GM23338 (cell line): ENCODE measurements around the gene NR1H3. TPM values are rescaled to one million over a fixed set of nuclear protein-coding genes. Genes with fewer than 3 reads are reported as not detected.

Experiments
- ATAC-seq: fragments of 200-7000 bp; cut with Tn5 transposase; 3 replicates; pipeline ENCODE4 v1.9.1; 2020
- DNase-seq: peaks from one replicate; pipeline ENCODE4 v3.0.0-alpha.2; 2015; ENCODE audit warnings: low spot score
- H2AFZ ChIP-seq: fragments of 200-600 bp; sonication (generic); 2 replicates; pipeline ENCODE4 v1.8.0; 2016; ENCODE audit warnings: antibody characterized with exemption, mild to moderate bottlenecking, moderate library complexity
- H3F3A ChIP-seq: fragments of 200-600 bp; sonication (generic); replicated peaks from 2 replicates; pipeline ENCODE4 v1.8.0; 2017; ENCODE audit warnings: antibody characterized with exemption, mixed run types, low read depth
- H3K27ac ChIP-seq: fragments of 200-600 bp; sonication (generic); 2 replicates; pipeline ENCODE4 v1.6.1; 2016; ENCODE audit warnings: low read depth
- H3K27me3 ChIP-seq: fragments of 200-600 bp; sonication (generic); 2 replicates; pipeline ENCODE4 v1.8.0; 2016; ENCODE audit warnings: mild to moderate bottlenecking, mixed run types, moderate library complexity; ENCODE audit not compliant: insufficient read depth
- H3K36me3 ChIP-seq: fragments of 200-600 bp; sonication (generic); 2 replicates; pipeline ENCODE4 v1.8.0; 2016; ENCODE audit warnings: mild to moderate bottlenecking; ENCODE audit not compliant: insufficient read depth
- H3K4me1 ChIP-seq: fragments of 200-600 bp; sonication (generic); 2 replicates; pipeline ENCODE4 v1.8.0; 2016; ENCODE audit warnings: mild to moderate bottlenecking, moderate library complexity; ENCODE audit not compliant: insufficient read depth
- H3K4me2 ChIP-seq: fragments of 200-600 bp; sonication (generic); 2 replicates; pipeline ENCODE4 v1.7.1; 2017; ENCODE audit warnings: mixed run types
- H3K4me3 ChIP-seq: fragments of 200-600 bp; sonication (generic); 2 replicates; pipeline ENCODE4 v1.6.1; 2016; ENCODE audit warnings: mixed run types
- H3K79me2 ChIP-seq: fragments of 200-600 bp; sonication (generic); replicated peaks from 2 replicates; pipeline ENCODE4 v1.8.0; 2017; ENCODE audit warnings: mild to moderate bottlenecking; ENCODE audit not compliant: insufficient read depth
- H3K9me2 ChIP-seq: fragments of 200-600 bp; sonication (generic); 2 replicates; pipeline ENCODE4 v1.8.0; 2017; ENCODE audit not compliant: insufficient read depth
- H4K20me1 ChIP-seq: fragments of 200-600 bp; sonication (generic); replicated peaks from 2 replicates; pipeline ENCODE4 v1.8.0; 2017; ENCODE audit warnings: mild to moderate bottlenecking; ENCODE audit not compliant: insufficient read depth
- H3K27ac Mint-ChIP-seq: 2 replicates; pipeline ENCODE4 v1.8.0; 2020; ENCODE audit warnings: inconsistent platforms, mild to moderate bottlenecking, moderate library complexity, mixed read lengths
- H3K27me3 Mint-ChIP-seq: 3 replicates; pipeline ENCODE4 v1.8.0; 2022; ENCODE audit warnings: low read depth, mild to moderate bottlenecking, moderate library complexity, mixed read lengths, inconsistent platforms; ENCODE audit not compliant: insufficient read depth, poor library complexity
- H3K36me3 Mint-ChIP-seq: 3 replicates; pipeline ENCODE4 v1.8.0; 2021; ENCODE audit warnings: low read depth, mild to moderate bottlenecking, inconsistent platforms, moderate library complexity, mixed read lengths
- H3K4me1 Mint-ChIP-seq: 3 replicates; pipeline ENCODE4 v1.8.0; 2020; ENCODE audit warnings: mild to moderate bottlenecking, inconsistent platforms, mixed read lengths
- H3K4me3 Mint-ChIP-seq: 3 replicates; pipeline ENCODE4 v1.8.0; 2021; ENCODE audit warnings: moderate library complexity, mild to moderate bottlenecking, inconsistent platforms, mixed read lengths
- H3K9me3 Mint-ChIP-seq: 3 replicates; pipeline ENCODE4 v1.8.0; 2020; ENCODE audit warnings: moderate library complexity, mild to moderate bottlenecking, inconsistent platforms, mixed read lengths
- CREB1 ChIP-seq: fragments of 250-450 bp; sonication (Bioruptor Pico); IDR thresholded peaks from 2 replicates; pipeline ENCODE4 v1.5.0; 2020; ENCODE audit warnings: low read depth, mild to moderate bottlenecking, moderate library complexity
- CTCF ChIP-seq, 2 experiments: fragments of 200-600 bp in 1 of 2; sonication (generic) in 1 of 2; conservative IDR thresholded peaks; 2 replicates each; pipeline versions ENCODE4 v1.5.1 to v1.6.1; 2016 to 2017; ENCODE audit warnings: antibody characterized with exemption in 2 of 2, low read depth in 2 of 2, mild to moderate bottlenecking in 2 of 2, moderate library complexity in 1 of 2
- ETS1 ChIP-seq: IDR thresholded peaks from 2 replicates; pipeline ENCODE4 v1.6.1; 2016; ENCODE audit warnings: antibody characterized with exemption
- EZH2 ChIP-seq: fragments of 200-600 bp; sonication (generic); IDR thresholded peaks from one replicate; pipeline ENCODE4 v1.8.0; 2017; ENCODE audit warnings: antibody characterized with exemption, mild to moderate bottlenecking, low read depth; ENCODE audit not compliant: unreplicated experiment
- EZH2phosphoT487 ChIP-seq: fragments of 200-600 bp; sonication (generic); IDR thresholded peaks from one replicate; pipeline ENCODE4 v1.8.1; 2018; ENCODE audit warnings: antibody characterized with exemption; ENCODE audit not compliant: unreplicated experiment
- NANOG ChIP-seq: IDR thresholded peaks from 2 replicates; pipeline ENCODE4 v1.6.1; 2016; ENCODE audit warnings: antibody characterized with exemption, borderline replicate concordance
- POLR2AphosphoS5 ChIP-seq: IDR thresholded peaks from 2 replicates; pipeline ENCODE4 v1.6.1; 2016; ENCODE audit warnings: antibody characterized with exemption, low read depth
- STAT1 ChIP-seq: IDR thresholded peaks from one replicate; pipeline ENCODE4 v1.6.1; 2016; ENCODE audit warnings: antibody characterized with exemption; ENCODE audit not compliant: unreplicated experiment
- ZNF114 ChIP-seq: fragments of 250-450 bp; sonication (Bioruptor Pico); IDR thresholded peaks from 2 replicates; pipeline ENCODE4 v1.5.0; 2020; ENCODE audit warnings: mild to moderate bottlenecking, moderate library complexity
- ZNF331 ChIP-seq: fragments of 250-450 bp; sonication (Bioruptor Pico); IDR thresholded peaks from 2 replicates; pipeline ENCODE4 v1.5.0; 2020; ENCODE audit warnings: low read depth, mild to moderate bottlenecking, moderate library complexity
- ZNF462 ChIP-seq: fragments of 250-450 bp; sonication (Bioruptor Pico); IDR thresholded peaks from 2 replicates; pipeline ENCODE4 v1.5.0; 2020; ENCODE audit warnings: mild to moderate bottlenecking, moderate library complexity
- polyA plus RNA-seq: library from polyadenylated mRNA; unstranded; fragments of >200 nt; fragmentation: Nextera tagmentation; extraction: Ambion mirVana; gene quantifications from 2 replicates; pipeline ENCODE4 v1.2.1, GENCODE V29; 2016
- total RNA-seq: library from RNA; depleted of rRNA; stranded (reverse); fragments of >200 nt; shearing (Covaris generic); gene quantifications from 2 replicates; pipeline ENCODE4 v1.2.3, GENCODE V29; 2014
- TF ChIP-seq, protein P1 (sequence below): IDR thresholded peaks from one replicate; pipeline ENCODE4 v1.6.1; 2018; ENCODE audit warnings: antibody characterized with exemption; ENCODE audit not compliant: unreplicated experiment

Gene NR1H3
- total and polyA plus RNA-seq, 2 experiments from 2014 or later = 16.5 to 23.7 TPM

- TF ChIP-seq ETS1 = no peak
- no peak for TF ChIP-seq CREB1 (CRISPR knock-in tag)
- TF ChIP-seq STAT1 = no peak
- TF ChIP-seq NANOG = no peak
- TF ChIP-seq ZNF114 (CRISPR knock-in tag) = no peak
- no peak for TF ChIP-seq POLR2AphosphoS5
- no peak for TF ChIP-seq EZH2
- TF ChIP-seq, protein P1, sequence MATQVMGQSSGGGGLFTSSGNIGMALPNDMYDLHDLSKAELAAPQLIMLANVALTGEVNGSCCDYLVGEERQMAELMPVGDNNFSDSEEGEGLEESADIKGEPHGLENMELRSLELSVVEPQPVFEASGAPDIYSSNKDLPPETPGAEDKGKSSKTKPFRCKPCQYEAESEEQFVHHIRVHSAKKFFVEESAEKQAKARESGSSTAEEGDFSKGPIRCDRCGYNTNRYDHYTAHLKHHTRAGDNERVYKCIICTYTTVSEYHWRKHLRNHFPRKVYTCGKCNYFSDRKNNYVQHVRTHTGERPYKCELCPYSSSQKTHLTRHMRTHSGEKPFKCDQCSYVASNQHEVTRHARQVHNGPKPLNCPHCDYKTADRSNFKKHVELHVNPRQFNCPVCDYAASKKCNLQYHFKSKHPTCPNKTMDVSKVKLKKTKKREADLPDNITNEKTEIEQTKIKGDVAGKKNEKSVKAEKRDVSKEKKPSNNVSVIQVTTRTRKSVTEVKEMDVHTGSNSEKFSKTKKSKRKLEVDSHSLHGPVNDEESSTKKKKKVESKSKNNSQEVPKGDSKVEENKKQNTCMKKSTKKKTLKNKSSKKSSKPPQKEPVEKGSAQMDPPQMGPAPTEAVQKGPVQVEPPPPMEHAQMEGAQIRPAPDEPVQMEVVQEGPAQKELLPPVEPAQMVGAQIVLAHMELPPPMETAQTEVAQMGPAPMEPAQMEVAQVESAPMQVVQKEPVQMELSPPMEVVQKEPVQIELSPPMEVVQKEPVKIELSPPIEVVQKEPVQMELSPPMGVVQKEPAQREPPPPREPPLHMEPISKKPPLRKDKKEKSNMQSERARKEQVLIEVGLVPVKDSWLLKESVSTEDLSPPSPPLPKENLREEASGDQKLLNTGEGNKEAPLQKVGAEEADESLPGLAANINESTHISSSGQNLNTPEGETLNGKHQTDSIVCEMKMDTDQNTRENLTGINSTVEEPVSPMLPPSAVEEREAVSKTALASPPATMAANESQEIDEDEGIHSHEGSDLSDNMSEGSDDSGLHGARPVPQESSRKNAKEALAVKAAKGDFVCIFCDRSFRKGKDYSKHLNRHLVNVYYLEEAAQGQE = no peak
- no peak for TF ChIP-seq EZH2phosphoT487
- no peak for TF ChIP-seq ZNF462 (CRISPR knock-in tag)
- no peak for TF ChIP-seq ZNF331
- no peak for TF ChIP-seq CTCF (conservative IDR thresholded peaks at IDR 0.05; ENCODE audit: low read depth in 2 of 2)
- no peak overlapping the region for H3K4me3 ChIP-seq
- H3K27me3 ChIP-seq = no peaks in the 10 kb centered on the region
- no peaks in the 10 kb centered on the region; the same call in 1 of the 2 replicates for H4K20me1 ChIP-seq
- Mint-ChIP-seq H3K4me1 (peaks cover 1% of the 10 kb centered on the region; the same call in 2 of the 3 replicates), H3K27ac (no peak overlapping the region), H3K4me3 (no peak overlapping the region), H3K9me3 (no peaks in the 10 kb centered on the region), H3K36me3 (peaks cover 74% of the 10 kb centered on the region), H3K27me3 (peaks cover 21% of the 10 kb centered on the region)
- H3F3A ChIP-seq = peaks cover 7% of the 10 kb centered on the region; the same call in 1 of the 2 replicates
- no peak overlapping the region for H3K27ac ChIP-seq
- no peak overlapping the region for H3K4me2 ChIP-seq
- DNase-seq (no peak), ATAC-seq (no peak)
- no peaks in the 10 kb centered on the region; the same call in 1 of the 2 replicates for H3K4me1 ChIP-seq
- no peak overlapping the region for H2AFZ ChIP-seq
- H3K9me2 ChIP-seq = no peaks in the 10 kb centered on the region
- peaks cover 4% of the 10 kb centered on the region; the same call in 1 of the 2 replicates for H3K36me3 ChIP-seq
- 0 out of 2 replicates have a peak, but pooled peaks cover 1% of the 10 kb centered on the region for H3K79me2 ChIP-seq
Measured at GRCh38 chr11:47242596-47243192, 15.1 kb upstream of the NR1H3 start.
